PC-3 (cell line): ENCODE results near the gene LPAR1. TPM values are rescaled to one million over a fixed set of nuclear protein-coding genes. Genes with fewer than 3 reads are reported as not detected.

Source experiments
- ATAC-seq: fragments of 200-7000 bp; cut with Tn5 transposase; 2 replicates; pipeline ENCODE4 v1.9.1; 2020; ENCODE audit warnings: mild to moderate bottlenecking, moderate library complexity
- BruUV-seq: library from RNA; stranded (reverse); fragments of 400-500 nt; replicated peaks from 2 replicates; lab custom pipeline; 2021; lab: Mats Ljungman, UMichigan
- CTCF ChIA-PET: fragments of 300-600 bp; sonication (Branson Sonifier 250); formaldehyde crosslinking; loops from one replicate; lab custom pipeline; 2022; ENCODE audit warnings: antibody characterized with exemption; lab: Charles Lee
- POLR2A ChIA-PET: fragments of 300-600 bp; sonication (Branson Sonifier 250); formaldehyde crosslinking; loops from one replicate; lab custom pipeline; 2022; ENCODE audit warnings: antibody characterized with exemption; ENCODE audit not compliant: unreplicated experiment; lab: Charles Lee
- DNase-seq: peaks from one replicate; pipeline ENCODE4 v3.0.0-alpha.2; 2015
- H2AFZ ChIP-seq: fragments of 300-600 bp; sonication (generic); 2 replicates; pipeline ENCODE4 v1.6.0; 2016; ENCODE audit warnings: antibody characterized with exemption, low read length
- H3F3A ChIP-seq: fragments of 300-600 bp; sonication (generic); one replicate; pipeline ENCODE4 v1.6.0; 2017; ENCODE audit warnings: antibody characterized with exemption, low read length, control low read depth, mild to moderate bottlenecking; ENCODE audit not compliant: unreplicated experiment
- H3K27ac ChIP-seq: fragments of 300-600 bp; sonication (generic); 2 replicates; pipeline ENCODE4 v1.5.1; 2016; ENCODE audit warnings: mild to moderate bottlenecking, low read length
- H3K27me3 ChIP-seq: fragments of 300-600 bp; sonication (generic); 2 replicates; pipeline ENCODE4 v1.6.1; 2016; ENCODE audit warnings: low read length, mixed read lengths
- H3K36me3 ChIP-seq: fragments of 300-600 bp; sonication (generic); 2 replicates; pipeline ENCODE4 v1.6.1; 2016; ENCODE audit warnings: low read depth, mixed run types, low read length, mixed read lengths
- H3K4me1 ChIP-seq: fragments of 300-600 bp; sonication (generic); 2 replicates; pipeline ENCODE4 v1.5.1; 2016; ENCODE audit warnings: low read length; ENCODE audit not compliant: insufficient read depth
- H3K4me2 ChIP-seq: fragments of 300-600 bp; sonication (generic); 2 replicates; pipeline ENCODE4 v1.6.0; 2016; ENCODE audit warnings: low read length
- H3K4me3 ChIP-seq: fragments of 300-600 bp; sonication (generic); 2 replicates; pipeline ENCODE4 v1.5.1; 2016; ENCODE audit warnings: mild to moderate bottlenecking, low read length, mixed read lengths
- H3K79me2 ChIP-seq: fragments of 300-600 bp; sonication (generic); 2 replicates; pipeline ENCODE4 v1.6.1; 2017; ENCODE audit warnings: low read length, mixed read lengths
- H3K9ac ChIP-seq: fragments of 300-600 bp; sonication (generic); 2 replicates; pipeline ENCODE4 v1.6.0; 2016; ENCODE audit warnings: mild to moderate bottlenecking, low read length
- H3K9me2 ChIP-seq: fragments of 300-600 bp; sonication (generic); replicated peaks from 2 replicates; pipeline ENCODE4 v1.6.1; 2016; ENCODE audit warnings: mixed run types, low read length, mixed read lengths
- H3K9me3 ChIP-seq: fragments of 300-600 bp; sonication (generic); 2 replicates; pipeline ENCODE4 v1.6.1; 2016; ENCODE audit warnings: low read length, mixed read lengths
- H4K20me1 ChIP-seq: fragments of 300-600 bp; sonication (generic); 2 replicates; pipeline ENCODE4 v1.6.1; 2016; ENCODE audit warnings: low read length, mixed read lengths
- CTCF ChIP-seq: fragments of 300-600 bp; sonication (generic); conservative IDR thresholded peaks from 2 replicates; pipeline ENCODE4 v1.5.1; 2017; ENCODE audit warnings: antibody characterized with exemption, low read depth, mild to moderate bottlenecking, low read length
- EZH2 ChIP-seq: fragments of 300-600 bp; sonication (generic); IDR thresholded peaks from one replicate; pipeline ENCODE4 v1.6.1; 2017; ENCODE audit warnings: antibody characterized with exemption, mild to moderate bottlenecking, low read length; ENCODE audit not compliant: unreplicated experiment
- EZH2phosphoT487 ChIP-seq: fragments of 300-600 bp; sonication (generic); IDR thresholded peaks from 2 replicates; pipeline ENCODE4 v1.6.1; 2018; ENCODE audit warnings: mild to moderate bottlenecking, antibody characterized with exemption, low read length, borderline replicate concordance
- intact Hi-C: fragments of 100-400 bp; cut with micrococcal nuclease; formaldehyde crosslinking; loops from 2 replicates; pipeline ENCODE4 v1.9.0; 2023
- total RNA-seq: library from RNA; depleted of rRNA; stranded (reverse); fragments of >200 nt; gene quantifications from 2 replicates; pipeline ENCODE4 v1.2.3, GENCODE V29; 2014

LPAR1 gene
- total RNA-seq, 1 experiment from 2014 or later, result 67.9 TPM

GRCh38 chr9:111037708-111038330 lies 451 bp downstream of the LPAR1 start:
- H3K4me2 ChIP-seq, result peak overlapping the region; percentile 92
- H2AFZ ChIP-seq, result peak overlapping the region; percentile 51; the same call in 1 of the 2 replicates
- H3K36me3 ChIP-seq, result peaks cover 4% of the 10 kb centered on the region; the same call in 1 of the 2 replicates
- peak overlapping the region; percentile 66 for H3K27ac ChIP-seq
- H3K4me1 ChIP-seq, result peaks cover 35% of the 10 kb centered on the region
- H3K79me2 ChIP-seq, result peaks cover 68% of the 10 kb centered on the region
- no TSS peak for BruUV-seq
- peak; percentile 42 for DNase-seq
- intact Hi-C loops, result loop anchor here (2.0 to 5.0 kb wide), 5 partner anchors 126 to 401 kb away; no protein-coding TSS in a partner anchor
- peak; percentile 39 for ATAC-seq
- no peaks in the 10 kb centered on the region for H3K9me2 ChIP-seq
- no peaks in the 10 kb centered on the region for H4K20me1 ChIP-seq
- no peaks in the 10 kb centered on the region for H3K27me3 ChIP-seq
- H3K4me3 ChIP-seq, result peak overlapping the region; percentile 83
- no peaks in the 10 kb centered on the region for H3K9me3 ChIP-seq
- peak overlapping the region; percentile 89 for H3K9ac ChIP-seq
- no peaks in the 10 kb centered on the region for H3F3A ChIP-seq
- TF ChIP-seq EZH2phosphoT487 (no peak), CTCF (no peak), EZH2 (no peak)
- POLR2A ChIA-PET, result no interaction called here
- CTCF ChIA-PET, result no interaction called here

GRCh38 chr9:111037356-111037707 lies 938 bp downstream of the LPAR1 start:
- TF ChIP-seq CTCF, result no peak
- no peak for TF ChIP-seq EZH2
- TF ChIP-seq EZH2phosphoT487, result no peak
- Histone ChIP-seq H3K4me2 (peak overlapping the region; percentile 92), H3K27me3 (no peaks in the 10 kb centered on the region), H3K36me3 (peaks cover 8% of the 10 kb centered on the region; the same call in 1 of the 2 replicates), H3K9me3 (no peaks in the 10 kb centered on the region), H3K4me1 (peaks cover 40% of the 10 kb centered on the region), H4K20me1 (no peaks in the 10 kb centered on the region), H3K4me3 (peak overlapping the region; percentile 83), H3F3A (no peaks in the 10 kb centered on the region), H3K9ac (peak overlapping the region; percentile 89), H3K27ac (peak overlapping the region; percentile 66), H3K79me2 (peaks cover 73% of the 10 kb centered on the region), H2AFZ (peak overlapping the region; percentile 51; the same call in 1 of the 2 replicates), H3K9me2 (no peaks in the 10 kb centered on the region)
- POLR2A ChIA-PET, result no interaction called here
- CTCF ChIA-PET, result no interaction called here
- DNase-seq (peak; percentile 23), ATAC-seq (no peak; the same call in 1 of the 2 replicates)
- no TSS peak for BruUV-seq
- intact Hi-C loops, result loop anchor here (2.0 to 5.0 kb wide), 5 partner anchors 125 to 400 kb away; no protein-coding TSS in a partner anchor

GRCh38 chr9:111036946-111037345 lies 1.3 kb downstream of the LPAR1 start:
- POLR2A ChIA-PET, result no interaction called here
- no TSS peak for BruUV-seq
- peaks cover 12% of the 10 kb centered on the region; the same call in 1 of the 2 replicates for H3K36me3 ChIP-seq
- H3K9me3 ChIP-seq, result no peaks in the 10 kb centered on the region
- ATAC-seq (no peak), DNase-seq (peak; percentile 10)
- TF ChIP-seq EZH2phosphoT487 (no peak), CTCF (no peak), EZH2 (no peak)
- peak overlapping the region; percentile 92 for H3K4me2 ChIP-seq
- H3K4me3 ChIP-seq, result peak overlapping the region; percentile 83
- H3F3A ChIP-seq, result no peaks in the 10 kb centered on the region
- H2AFZ ChIP-seq, result peak overlapping the region; percentile 17
- H3K27ac ChIP-seq, result peak overlapping the region; percentile 66
- peaks cover 77% of the 10 kb centered on the region for H3K79me2 ChIP-seq
- intact Hi-C loops, result loop anchor here (2.0 to 5.0 kb wide), 5 partner anchors 125 to 400 kb away; no protein-coding TSS in a partner anchor
- H3K4me1 ChIP-seq, result peaks cover 44% of the 10 kb centered on the region
- H3K9me2 ChIP-seq, result no peaks in the 10 kb centered on the region
- peak overlapping the region; percentile 89 for H3K9ac ChIP-seq
- no peaks in the 10 kb centered on the region for H4K20me1 ChIP-seq
- CTCF ChIA-PET, result no interaction called here
- H3K27me3 ChIP-seq, result no peaks in the 10 kb centered on the region
